ENCODE data around the gene CRTAC1.
"Not testable (repeated sequence)": the region's sequence is repeated elsewhere in the genome, so short reads cannot be mapped to it uniquely, and the experiment has no call there.

The CRTAC1 gene

GRCh38 chr10:97842656-97843280, 187.7 kb downstream of the CRTAC1 start:
- DNase-seq (ENCODE audit: low read depth in 2 of 2), result no peak

- not testable (repeated sequence) for DNase-seq (ENCODE audit: low read depth in 2 of 2)
Observed at GRCh38 chr10:97842114-97842513, 188.3 kb downstream of the CRTAC1 start.

- DNase-seq (ENCODE audit: low read depth in 2 of 2), result not testable (repeated sequence)
Observed at GRCh38 chr10:97841166-97841565, 189.3 kb downstream of the CRTAC1 start.

- DNase-seq (ENCODE audit: low read depth in 2 of 2), result no peak
Observed at GRCh38 chr10:97838091-97838490, 192.3 kb downstream of the CRTAC1 start.

- no peak for DNase-seq (ENCODE audit: low read depth in 2 of 2)
Observed at GRCh38 chr10:97836446-97836845, 194.0 kb downstream of the CRTAC1 start.

GRCh38 chr10:97831259-97831658, 199.2 kb downstream of the CRTAC1 start:
- no peak for DNase-seq (ENCODE audit: low read depth in 2 of 2)

GRCh38 chr10:97830064-97830463, 200.4 kb downstream of the CRTAC1 start:
- DNase-seq (ENCODE audit: low read depth in 2 of 2), result no peak

GRCh38 chr10:97828721-97829120, 201.7 kb downstream of the CRTAC1 start:
- no peak for DNase-seq (ENCODE audit: low read depth in 2 of 2)

- DNase-seq (ENCODE audit: low read depth in 2 of 2), result no peak
Observed at GRCh38 chr10:97827702-97828291, 202.6 kb downstream of the CRTAC1 start.

- DNase-seq (ENCODE audit: low read depth in 2 of 2), result no peak
Observed at GRCh38 chr10:97826892-97827291, 203.5 kb downstream of the CRTAC1 start.

GRCh38 chr10:97825020-97825760, 205.2 kb downstream of the CRTAC1 start:
- no peak for DNase-seq (ENCODE audit: low read depth in 2 of 2)

- no peak for DNase-seq (ENCODE audit: low read depth in 2 of 2)
Observed at GRCh38 chr10:97823734-97824133, 206.7 kb downstream of the CRTAC1 start.

GRCh38 chr10:97822261-97822687, 208.1 kb downstream of the CRTAC1 start:
- DNase-seq (ENCODE audit: low read depth in 2 of 2), result no peak

- DNase-seq (ENCODE audit: low read depth in 2 of 2), result no peak
Observed at GRCh38 chr10:97821308-97822038, 208.9 kb downstream of the CRTAC1 start.

- DNase-seq (ENCODE audit: low read depth in 2 of 2), result no peak
Observed at GRCh38 chr10:97820096-97820704, 210.2 kb downstream of the CRTAC1 start.

GRCh38 chr10:97818572-97818971, 211.8 kb downstream of the CRTAC1 start:
- no peak for DNase-seq (ENCODE audit: low read depth in 2 of 2)

GRCh38 chr10:97816609-97817008, 213.8 kb downstream of the CRTAC1 start:
- DNase-seq (ENCODE audit: low read depth in 2 of 2), result no peak

Data from stimulated activated CD4-positive, alpha-beta T cell treated with anti-CD3 and anti-CD28 coated beads, Interleukin-1b, Interleukin-23, amount 100 ng/mL, for 1 hour (primary cell).